Urinary bladder (tissue), 4 donors: Measurements from ENCODE around the gene PATE3. TPM values are rescaled to one million over a fixed set of nuclear protein-coding genes. Genes with fewer than 3 reads are reported as not detected.

Experiments
- DNase-seq: peaks from one replicate; pipeline ENCODE4 v3.0.0-alpha.2; 2015; ENCODE audit errors: extremely low spot score
- H3K27ac ChIP-seq: one replicate; pipeline ENCODE4 v1.5.1; 2013; ENCODE audit warnings: low read depth, mild to moderate bottlenecking, moderate library complexity
- H3K36me3 ChIP-seq: one replicate; pipeline ENCODE4 v1.6.1; 2013; ENCODE audit warnings: mild to moderate bottlenecking, moderate library complexity; ENCODE audit not compliant: insufficient read depth
- H3K4me1 ChIP-seq: one replicate; pipeline ENCODE4 v1.6.1; 2013; ENCODE audit warnings: mild to moderate bottlenecking, moderate library complexity; ENCODE audit not compliant: insufficient read depth
- H3K4me3 ChIP-seq: one replicate; pipeline ENCODE4 v1.5.1; 2013; ENCODE audit warnings: low read depth, low read length
- WGBS: extraction: QIAGEN DNeasy Blood & Tissue Kit; methylation state at CpG from one replicate; pipeline ENCODE4 v1.1.7; 2013; 5-methylcytosine and 5-hydroxymethylcytosine counted together
- polyA plus RNA-seq: library from polyadenylated mRNA; stranded (reverse); fragments of 200-250 nt; gene quantifications from one replicate; pipeline ENCODE4 v1.2.3, GENCODE V29; 2013
- total RNA-seq: library from RNA; depleted of rRNA; stranded (reverse); fragments of >200 nt; gene quantifications from one replicate; pipeline ENCODE4 v1.2.3, GENCODE V29; 2014
- donor health status: healthy with polysubstance abuse.
- donor health status: healthy.

PATE3 gene
- total and polyA plus RNA-seq, 2 donors = not detected

GRCh38 chr11:125778728-125779127, 9.2 kb upstream of the PATE3 start, which contains the start of gene PATE2:
Gene PATE2 (minus strand): TSS chr11:125778828. CDS start chr11:125778773, 55 bp downstream.
- no peak within 1 kb of the TSS for H3K4me3 ChIP-seq

DNA sequence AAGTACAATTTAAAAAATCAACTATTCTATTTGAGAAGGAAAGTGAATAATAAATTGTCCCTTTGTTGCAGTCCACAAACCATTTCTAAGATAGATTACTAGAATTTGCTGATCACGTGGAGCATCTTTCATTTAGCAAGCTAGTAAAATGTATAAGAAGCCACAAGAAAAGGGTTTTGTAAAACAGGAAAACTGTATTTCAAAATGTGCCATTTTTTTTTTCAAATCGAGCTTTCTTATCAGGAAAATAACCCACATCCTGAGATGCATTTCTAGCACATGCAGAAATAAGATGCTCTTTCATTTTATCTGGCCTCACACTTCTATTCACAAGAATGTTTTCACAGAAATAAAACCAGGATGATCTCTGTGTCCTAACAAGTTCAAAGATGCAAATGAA, 3.2 kb upstream of the PATE3 start:
- no peak overlapping the region for H3K4me3 ChIP-seq
- 49% methylated on average over 2 of the region's 2 CpGs for WGBS
- DNase-seq = no peak
- H3K36me3 ChIP-seq = no peaks in the 10 kb centered on the region
- no peak overlapping the region for H3K27ac ChIP-seq
- H3K4me1 ChIP-seq = no peaks in the 10 kb centered on the region

More at GRCh38 chr11:125778728-125779127, 9.2 kb upstream of the PATE3 start, which contains the start of gene PATE2:
- no peak for DNase-seq
- Histone ChIP-seq H3K4me1 (no peaks in the 10 kb centered on the region), H3K36me3 (no peaks in the 10 kb centered on the region), H3K27ac (no peak within 1 kb of the TSS)

DNA sequence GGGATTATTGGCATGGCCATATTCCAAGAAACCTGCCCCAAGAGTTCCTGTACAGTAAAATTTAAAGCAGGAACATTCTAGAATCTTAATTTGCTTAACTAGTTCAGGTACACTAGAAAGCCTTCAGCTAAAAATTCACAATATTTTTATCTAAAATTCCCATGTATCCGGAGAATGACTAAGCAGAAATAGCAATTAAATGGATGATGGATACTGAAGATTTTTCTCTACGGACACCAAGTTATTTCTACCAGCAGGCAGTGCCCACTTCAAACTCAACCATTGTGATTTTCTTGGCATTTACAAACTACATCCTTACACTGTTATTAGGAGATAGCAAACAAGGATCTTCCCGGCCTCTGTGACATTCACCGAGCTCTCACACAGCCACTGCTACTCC, 2.9 kb downstream of the PATE3 start:
- DNase-seq = no peak
- Histone ChIP-seq H3K27ac (no peak overlapping the region), H3K36me3 (no peaks in the 10 kb centered on the region), H3K4me1 (no peaks in the 10 kb centered on the region), H3K4me3 (no peak overlapping the region)
- WGBS = 90% methylated on average over 4 of the region's 4 CpGs

GRCh38 chr11:125797641-125798040, 9.7 kb downstream of the PATE3 start:
- no peaks in the 10 kb centered on the region for H3K36me3 ChIP-seq
- 55% methylated on average over 4 of the region's 4 CpGs for WGBS
- H3K4me1 ChIP-seq = no peaks in the 10 kb centered on the region
- H3K4me3 ChIP-seq = no peak overlapping the region
- no peak overlapping the region for H3K27ac ChIP-seq
- DNase-seq = no peak

- DNase-seq = no peak
- Histone ChIP-seq H3K36me3 (no peaks in the 10 kb centered on the region), H3K27ac (no peak overlapping the region), H3K4me3 (no peak overlapping the region), H3K4me1 (no peaks in the 10 kb centered on the region)
- 83% methylated on average over 2 of the region's 2 CpGs for WGBS
Measured at GRCh38 chr11:125799808-125800207, 11.9 kb downstream of the PATE3 start.

DNA sequence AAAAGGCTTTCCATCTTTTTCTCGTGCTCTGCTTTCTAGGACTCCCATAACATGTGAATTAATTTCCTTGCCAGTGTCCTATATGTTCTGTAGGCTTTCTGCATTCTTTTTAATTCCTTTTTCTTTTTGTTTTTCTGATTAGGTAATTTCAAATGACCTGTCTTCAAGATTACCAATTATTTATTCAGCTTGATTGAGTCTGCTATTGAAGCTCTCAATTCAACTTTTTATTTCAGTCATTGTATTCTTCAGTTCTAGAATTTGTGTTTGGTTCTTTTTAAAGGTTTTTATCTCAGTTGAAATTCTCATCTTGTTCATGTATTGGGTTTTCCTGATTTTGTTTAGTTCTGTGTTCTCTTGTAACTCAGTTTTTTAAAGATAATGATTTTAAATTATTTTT, 14.5 kb downstream of the PATE3 start:
- 79% methylated on average over 1 of the region's 1 CpG for whole genome bisulfite sequencing

DNA sequence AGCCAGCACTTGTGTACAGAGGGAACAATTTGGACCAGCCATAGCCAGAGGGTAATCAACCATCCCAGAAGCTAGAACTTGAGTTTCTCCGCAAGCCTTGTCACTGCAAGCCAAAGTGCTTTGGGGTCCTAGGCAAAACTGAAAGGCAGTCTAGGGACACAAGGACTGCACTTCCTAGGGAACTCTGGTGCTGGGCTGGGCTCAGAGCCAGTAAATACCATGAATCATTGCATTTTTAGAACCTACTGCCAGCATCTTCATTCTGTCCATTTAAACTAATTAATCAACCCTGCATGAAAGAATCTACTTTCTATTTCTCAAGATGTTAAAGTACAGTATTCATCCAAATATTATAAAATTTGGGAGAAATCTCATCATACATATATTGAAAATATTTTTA, 20.0 kb downstream of the PATE3 start:
- Histone ChIP-seq H3K4me1 (no peaks in the 10 kb centered on the region), H3K4me3 (no peak overlapping the region), H3K36me3 (no peaks in the 10 kb centered on the region), H3K27ac (no peak overlapping the region)
- DNase-seq = no peak
- WGBS = 93% methylated on average over 1 of the region's 1 CpG

More for the DNA sequence above, 14.5 kb downstream of the PATE3 start:
- Histone ChIP-seq H3K27ac (no peak overlapping the region), H3K4me1 (no peaks in the 10 kb centered on the region), H3K36me3 (no peaks in the 10 kb centered on the region), H3K4me3 (no peak overlapping the region)
- DNase-seq = no peak

GRCh38 chr11:125833016-125833415, 45.1 kb downstream of the PATE3 start, which contains the start of gene PATE4:
Gene PATE4 (plus strand): TSS chr11:125833316. CDS start chr11:125833360, 44 bp downstream.
- WGBS = 29% methylated on average over 3 of the region's 3 CpGs
- DNase-seq = no peak
- Histone ChIP-seq H3K27ac (no peak within 1 kb of the TSS), H3K36me3 (no peaks in the 10 kb centered on the region), H3K4me1 (no peaks in the 10 kb centered on the region), H3K4me3 (no peak within 1 kb of the TSS)

- no peak overlapping the region for H3K4me3 ChIP-seq
- 80% methylated on average over 6 of the region's 6 CpGs for WGBS
Measured at GRCh38 chr11:125835748-125836147, 47.8 kb downstream of the PATE3 start.

More at GRCh38 chr11:125835748-125836147, 47.8 kb downstream of the PATE3 start:
- H3K27ac ChIP-seq = no peak overlapping the region
- H3K36me3 ChIP-seq = no peaks in the 10 kb centered on the region
- no peak for DNase-seq
- no peaks in the 10 kb centered on the region for H3K4me1 ChIP-seq

Other genes with a start within 250 kb of the PATE3 start
- 54.8 TPM for gene EI24, start 218.7 kb upstream of the PATE3 start, total RNA-seq
- gene EI24, start 218.7 kb upstream of the PATE3 start, polyA plus RNA-seq = 90.2 TPM
- 145 TPM for gene STT3A, start 195.3 kb upstream of the PATE3 start, total RNA-seq
- 66.1 TPM for gene STT3A, start 195.3 kb upstream of the PATE3 start, polyA plus RNA-seq
- gene CHEK1, start 163.0 kb upstream of the PATE3 start, total RNA-seq = 22.9 TPM
- gene CHEK1, start 163.0 kb upstream of the PATE3 start, polyA plus RNA-seq = 2.7 TPM
- not detected for gene ACRV1, start 107.3 kb upstream of the PATE3 start, total RNA-seq
- gene ACRV1, start 107.3 kb upstream of the PATE3 start, polyA plus RNA-seq = 0.08 TPM
- gene PATE1, start 41.8 kb upstream of the PATE3 start, total RNA-seq = not detected
- gene PATE1, start 41.8 kb upstream of the PATE3 start, polyA plus RNA-seq = not detected
- 0.53 TPM for gene PATE2, start 9.3 kb upstream of the PATE3 start, total RNA-seq
- gene PATE2, start 9.3 kb upstream of the PATE3 start, polyA plus RNA-seq = not detected
- not detected for gene PATE4, start 45.2 kb downstream of the PATE3 start, total RNA-seq
- gene PATE4, start 45.2 kb downstream of the PATE3 start, polyA plus RNA-seq = not detected
- gene HYLS1, start 99.5 kb downstream of the PATE3 start, total RNA-seq = 11.8 TPM
- 3.4 TPM for gene HYLS1, start 99.5 kb downstream of the PATE3 start, polyA plus RNA-seq
- 10.4 TPM for gene PUS3, start 115.1 kb downstream of the PATE3 start, total RNA-seq
- 10.2 TPM for gene PUS3, start 115.1 kb downstream of the PATE3 start, polyA plus RNA-seq
- 0.32 TPM for gene DDX25, start 116.4 kb downstream of the PATE3 start, total RNA-seq
- gene DDX25, start 116.4 kb downstream of the PATE3 start, polyA plus RNA-seq = 0.19 TPM
- gene VSIG10L2, start 157.9 kb downstream of the PATE3 start, total RNA-seq = 0.48 TPM
- gene VSIG10L2, start 157.9 kb downstream of the PATE3 start, polyA plus RNA-seq = 0.08 TPM